ENCODE measurements around the gene TRIOBP.

TRIOBP gene

DNA sequence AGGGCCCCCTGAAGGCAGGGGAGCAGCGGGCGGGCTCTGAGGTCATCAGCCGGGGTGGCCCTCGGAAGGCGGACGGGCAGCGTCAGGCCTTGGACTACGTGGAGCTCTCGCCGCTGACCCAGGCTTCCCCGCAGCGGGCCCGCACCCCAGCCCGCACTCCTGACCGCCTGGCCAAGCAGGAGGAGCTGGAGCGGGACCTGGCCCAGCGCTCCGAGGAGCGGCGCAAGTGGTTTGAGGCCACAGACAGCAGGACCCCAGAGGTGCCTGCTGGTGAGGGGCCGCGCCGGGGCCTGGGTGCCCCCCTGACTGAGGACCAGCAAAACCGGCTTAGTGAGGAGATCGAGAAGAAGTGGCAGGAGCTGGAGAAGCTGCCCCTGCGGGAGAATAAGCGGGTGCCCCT lies 60.8 kb downstream of the TRIOBP start:
- TF ChIP-seq POU2F2 (IDR thresholded peaks at IDR 0.05; ENCODE audit: low read depth, low read length) (no peak), PAX5 (IDR thresholded peaks at IDR 0.05; ENCODE audit: insufficient read depth, low read length, severe bottlenecking) (no peak), POLR2AphosphoS5 (IDR thresholded peaks at IDR 0.05; ENCODE audit: low read depth, low read length) (no peak), POLR2A (IDR thresholded peaks at IDR 0.05; ENCODE audit: low read depth, low read length) (no peak), TAF1 (IDR thresholded peaks at IDR 0.05; ENCODE audit: low read depth, low read length) (no peak), SPI1 (IDR thresholded peaks at IDR 0.05; ENCODE audit: low read depth, low read length) (no peak)
- FAIRE-seq: no peak

GRCh38 chr22:37758694-37759093 lies 61.8 kb downstream of the TRIOBP start:
- TF ChIP-seq POU2F2 (IDR thresholded peaks at IDR 0.05; ENCODE audit: low read depth, low read length) (no peak), TAF1 (IDR thresholded peaks at IDR 0.05; ENCODE audit: low read depth, low read length) (no peak), POLR2A (IDR thresholded peaks at IDR 0.05; ENCODE audit: low read depth, low read length) (no peak), POLR2AphosphoS5 (IDR thresholded peaks at IDR 0.05; ENCODE audit: low read depth, low read length) (no peak), SPI1 (IDR thresholded peaks at IDR 0.05; ENCODE audit: low read depth, low read length) (no peak), PAX5 (IDR thresholded peaks at IDR 0.05; ENCODE audit: insufficient read depth, low read length, severe bottlenecking) (no peak)
- DNase-seq (ENCODE audit: insufficient read length, low spot score): no peak
- FAIRE-seq: no peak

More for the DNA sequence above, 60.8 kb downstream of the TRIOBP start:
- DNase-seq (ENCODE audit: insufficient read length, low spot score): no peak

DNA sequence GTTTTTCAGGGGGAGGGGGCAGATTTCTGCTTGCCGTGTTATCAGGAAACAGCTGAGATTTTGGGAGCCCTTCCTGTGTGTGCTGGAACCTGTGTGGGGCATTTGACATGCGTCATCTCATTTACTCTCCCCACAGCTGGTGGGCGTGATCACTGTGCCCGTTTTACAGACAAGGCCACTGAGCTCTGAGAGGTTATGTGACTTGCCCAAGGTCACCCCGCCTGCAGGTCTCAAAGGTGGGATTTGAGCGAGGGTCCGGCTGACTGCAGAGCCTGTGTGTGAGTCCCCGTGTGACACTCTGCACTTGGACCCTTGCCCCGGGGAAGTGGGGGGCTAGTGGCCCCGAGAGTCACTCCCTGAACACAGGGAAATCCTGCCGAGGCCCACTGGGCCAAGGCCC lies 62.4 kb downstream of the TRIOBP start:
- TF ChIP-seq POLR2A (IDR thresholded peaks at IDR 0.05; ENCODE audit: low read depth, low read length) (no peak), POLR2AphosphoS5 (IDR thresholded peaks at IDR 0.05; ENCODE audit: low read depth, low read length) (no peak), PAX5 (IDR thresholded peaks at IDR 0.05; ENCODE audit: insufficient read depth, low read length, severe bottlenecking) (no peak), TAF1 (IDR thresholded peaks at IDR 0.05; ENCODE audit: low read depth, low read length) (no peak), SPI1 (IDR thresholded peaks at IDR 0.05; ENCODE audit: low read depth, low read length) (no peak), POU2F2 (IDR thresholded peaks at IDR 0.05; ENCODE audit: low read depth, low read length) (no peak)
- DNase-seq (ENCODE audit: insufficient read length, low spot score): no peak
- FAIRE-seq: no peak

GRCh38 chr22:37760152-37760551 lies 63.3 kb downstream of the TRIOBP start:
- TF ChIP-seq PAX5 (IDR thresholded peaks at IDR 0.05; ENCODE audit: insufficient read depth, low read length, severe bottlenecking) (no peak), POLR2A (IDR thresholded peaks at IDR 0.05; ENCODE audit: low read depth, low read length) (no peak)
- DNase-seq (ENCODE audit: insufficient read length, low spot score) (no peak), FAIRE-seq (no peak)

- DNase-seq (ENCODE audit: insufficient read length, low spot score): no peak
- TF ChIP-seq PAX5 (IDR thresholded peaks at IDR 0.05; ENCODE audit: insufficient read depth, low read length, severe bottlenecking): no peak
- no peak for TF ChIP-seq POU2F2 (IDR thresholded peaks at IDR 0.05; ENCODE audit: low read depth, low read length)
- no peak for TF ChIP-seq POLR2AphosphoS5 (IDR thresholded peaks at IDR 0.05; ENCODE audit: low read depth, low read length)
- TF ChIP-seq SPI1 (IDR thresholded peaks at IDR 0.05; ENCODE audit: low read depth, low read length): no peak
- TF ChIP-seq POLR2A (IDR thresholded peaks at IDR 0.05; ENCODE audit: low read depth, low read length): no peak
- no peak for TF ChIP-seq TAF1 (IDR thresholded peaks at IDR 0.05; ENCODE audit: low read depth, low read length)
- no peak for FAIRE-seq
These were observed 65.6 kb downstream of the TRIOBP start for GRCh38 chr22:37762389-37762836.

DNA sequence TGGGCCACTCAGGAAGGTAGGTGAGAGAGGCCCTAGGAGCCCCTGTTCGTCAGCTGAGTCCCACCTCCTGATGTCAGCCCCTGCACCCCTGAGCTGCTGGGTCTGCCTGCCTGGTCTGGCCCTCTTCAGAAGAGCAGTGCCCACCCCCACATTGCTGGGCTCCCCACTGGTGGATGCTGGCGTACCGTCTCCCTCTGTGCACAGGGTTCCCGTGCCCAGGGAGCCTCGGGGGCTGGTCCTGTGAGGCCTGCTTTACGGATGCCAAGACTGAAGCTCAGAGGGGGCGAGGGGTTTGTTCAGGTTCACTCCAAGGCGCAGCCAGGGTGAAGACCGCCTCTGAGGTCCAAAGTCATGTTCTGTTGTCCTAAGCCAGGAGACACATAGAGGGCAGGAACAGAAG lies 66.2 kb downstream of the TRIOBP start:
- no peak for TF ChIP-seq POLR2A (IDR thresholded peaks at IDR 0.05; ENCODE audit: low read depth, low read length)

GRCh38 chr22:37763652-37764051 lies 66.8 kb downstream of the TRIOBP start:
- DNase-seq (ENCODE audit: insufficient read length, low spot score) (no peak), FAIRE-seq (no peak)
- TF ChIP-seq POLR2AphosphoS5 (IDR thresholded peaks at IDR 0.05; ENCODE audit: low read depth, low read length): no peak
- no peak for TF ChIP-seq TAF1 (IDR thresholded peaks at IDR 0.05; ENCODE audit: low read depth, low read length)
- TF ChIP-seq PAX5 (IDR thresholded peaks at IDR 0.05; ENCODE audit: insufficient read depth, low read length, severe bottlenecking): no peak
- no peak for TF ChIP-seq SPI1 (IDR thresholded peaks at IDR 0.05; ENCODE audit: low read depth, low read length)
- TF ChIP-seq POLR2A (IDR thresholded peaks at IDR 0.05; ENCODE audit: low read depth, low read length): no peak
- no peak for TF ChIP-seq POU2F2 (IDR thresholded peaks at IDR 0.05; ENCODE audit: low read depth, low read length)

More for the DNA sequence above, 66.2 kb downstream of the TRIOBP start:
- DNase-seq (ENCODE audit: insufficient read length, low spot score) (no peak), FAIRE-seq (no peak)

- TF ChIP-seq SPI1 (IDR thresholded peaks at IDR 0.05; ENCODE audit: low read depth, low read length) (no peak), TAF1 (IDR thresholded peaks at IDR 0.05; ENCODE audit: low read depth, low read length) (no peak), PAX5 (IDR thresholded peaks at IDR 0.05; ENCODE audit: insufficient read depth, low read length, severe bottlenecking) (no peak), POLR2A (IDR thresholded peaks at IDR 0.05; ENCODE audit: low read depth, low read length) (no peak), POLR2AphosphoS5 (IDR thresholded peaks at IDR 0.05; ENCODE audit: low read depth, low read length) (no peak), POU2F2 (IDR thresholded peaks at IDR 0.05; ENCODE audit: low read depth, low read length) (no peak)
- DNase-seq (ENCODE audit: insufficient read length, low spot score) (no peak), FAIRE-seq (no peak)
These were observed 67.8 kb downstream of the TRIOBP start for GRCh38 chr22:37764622-37765021.

DNA sequence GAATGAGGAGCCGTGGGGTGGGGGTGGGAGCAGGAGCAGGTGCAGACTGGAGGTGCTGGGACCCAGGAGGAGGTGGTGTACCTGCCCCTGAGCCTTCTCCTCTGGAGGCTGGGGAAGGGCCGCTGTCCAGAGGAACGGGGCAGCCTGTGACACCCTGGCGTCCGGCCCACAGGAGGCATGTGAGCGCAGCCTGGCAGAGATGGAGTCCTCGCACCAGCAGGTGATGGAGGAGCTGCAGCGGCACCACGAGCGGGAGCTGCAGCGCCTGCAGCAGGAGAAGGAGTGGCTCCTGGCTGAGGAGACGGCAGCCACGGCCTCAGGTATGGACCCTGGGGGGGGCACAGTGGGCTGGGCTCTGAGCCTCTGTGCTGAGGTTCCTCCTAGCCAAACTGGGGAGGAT lies 68.7 kb downstream of the TRIOBP start:
- DNase-seq (ENCODE audit: insufficient read length, low spot score) (no peak), FAIRE-seq (no peak)
- TF ChIP-seq PAX5 (IDR thresholded peaks at IDR 0.05; ENCODE audit: insufficient read depth, low read length, severe bottlenecking) (no peak), POLR2AphosphoS5 (IDR thresholded peaks at IDR 0.05; ENCODE audit: low read depth, low read length) (no peak), POU2F2 (IDR thresholded peaks at IDR 0.05; ENCODE audit: low read depth, low read length) (no peak)

GRCh38 chr22:37765953-37766576 lies 69.2 kb downstream of the TRIOBP start:
- TF ChIP-seq TAF1 (IDR thresholded peaks at IDR 0.05; ENCODE audit: low read depth, low read length): no peak
- TF ChIP-seq POLR2AphosphoS5 (IDR thresholded peaks at IDR 0.05; ENCODE audit: low read depth, low read length): no peak
- no peak for TF ChIP-seq POU2F2 (IDR thresholded peaks at IDR 0.05; ENCODE audit: low read depth, low read length)
- no peak for TF ChIP-seq POLR2A (IDR thresholded peaks at IDR 0.05; ENCODE audit: low read depth, low read length)
- TF ChIP-seq PAX5 (IDR thresholded peaks at IDR 0.05; ENCODE audit: insufficient read depth, low read length, severe bottlenecking): no peak
- no peak for TF ChIP-seq SPI1 (IDR thresholded peaks at IDR 0.05; ENCODE audit: low read depth, low read length)
- FAIRE-seq (no peak), DNase-seq (ENCODE audit: insufficient read length, low spot score) (no peak)
